Germinal center (tissue), 1 donor: Measurements from ENCODE around the gene TBCEL.

Experiments
- DNase-seq: peaks from one replicate; pipeline ENCODE4 v3.0.0; 2012; ENCODE audit warnings: mixed read lengths, low spot score

TBCEL gene

GRCh38 chr11:121067026-121067425 lies 43.1 kb downstream of the TBCEL start:
- DNase-seq = no peak

GRCh38 chr11:121067453-121067852 lies 43.6 kb downstream of the TBCEL start:
- no peak for DNase-seq

- DNase-seq = no peak
Observed at GRCh38 chr11:121067962-121068647, 44.2 kb downstream of the TBCEL start.

GRCh38 chr11:121068787-121069186 lies 44.9 kb downstream of the TBCEL start:
- no peak for DNase-seq

GRCh38 chr11:121070951-121071845 lies 47.3 kb downstream of the TBCEL start:
- no peak for DNase-seq

- DNase-seq = no peak
Observed at GRCh38 chr11:121071846-121072450, 48.0 kb downstream of the TBCEL start.

GRCh38 chr11:121081321-121081720 lies 57.4 kb downstream of the TBCEL start:
- no peak for DNase-seq

- no peak for DNase-seq
Observed at GRCh38 chr11:121082219-121082618, 58.3 kb downstream of the TBCEL start.

DNA sequence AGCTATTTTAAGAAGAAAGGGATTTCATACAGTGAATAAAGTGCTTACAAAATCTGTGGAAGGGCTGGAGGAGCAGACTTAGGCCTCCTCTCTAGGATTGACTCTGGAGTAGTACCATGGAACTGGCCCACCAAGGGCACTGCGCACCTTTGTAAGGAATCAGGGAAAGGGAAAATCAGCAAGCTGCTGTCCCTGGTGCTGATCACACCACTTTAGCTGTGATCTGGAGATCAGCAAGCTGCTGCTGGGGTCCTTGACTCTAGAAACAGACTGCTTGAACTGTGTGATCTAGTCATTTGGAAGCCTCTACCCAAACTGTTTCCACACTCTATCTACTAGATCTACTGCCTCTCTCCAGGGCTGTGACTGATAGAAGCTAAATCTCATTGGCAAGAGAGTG lies 58.8 kb downstream of the TBCEL start:
- no peak for DNase-seq

DNA sequence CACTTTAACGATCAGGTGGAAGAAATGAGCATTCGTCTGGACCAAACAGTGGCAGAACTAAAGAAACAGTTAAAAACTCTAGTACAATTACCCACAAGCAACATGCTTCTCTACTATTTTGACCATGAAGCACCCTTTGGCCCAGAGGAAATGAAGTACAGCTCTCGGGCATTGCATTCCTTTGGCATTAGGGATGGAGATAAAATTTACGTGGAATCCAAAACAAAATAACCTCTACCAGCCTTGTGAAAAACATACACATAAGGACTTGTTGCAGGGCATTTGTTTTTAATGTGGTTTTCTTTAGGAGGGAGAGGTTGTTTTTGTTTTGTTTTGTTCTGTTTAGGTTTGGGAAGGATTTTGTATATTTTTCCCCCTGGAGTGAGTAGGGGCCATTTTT lies 63.0 kb downstream of the TBCEL start:
- DNase-seq = no peak

- no peak for DNase-seq
Observed at GRCh38 chr11:121089566-121089965, 65.7 kb downstream of the TBCEL start.

- DNase-seq = no peak
Observed at GRCh38 chr11:121090145-121090721, 66.3 kb downstream of the TBCEL start.

- DNase-seq = no peak
Observed at GRCh38 chr11:121091492-121092152, 67.7 kb downstream of the TBCEL start.

GRCh38 chr11:121095561-121095960 lies 71.7 kb downstream of the TBCEL start:
- no peak for DNase-seq

- DNase-seq = no peak
Observed at GRCh38 chr11:121099364-121099763, 75.5 kb downstream of the TBCEL start.

DNA sequence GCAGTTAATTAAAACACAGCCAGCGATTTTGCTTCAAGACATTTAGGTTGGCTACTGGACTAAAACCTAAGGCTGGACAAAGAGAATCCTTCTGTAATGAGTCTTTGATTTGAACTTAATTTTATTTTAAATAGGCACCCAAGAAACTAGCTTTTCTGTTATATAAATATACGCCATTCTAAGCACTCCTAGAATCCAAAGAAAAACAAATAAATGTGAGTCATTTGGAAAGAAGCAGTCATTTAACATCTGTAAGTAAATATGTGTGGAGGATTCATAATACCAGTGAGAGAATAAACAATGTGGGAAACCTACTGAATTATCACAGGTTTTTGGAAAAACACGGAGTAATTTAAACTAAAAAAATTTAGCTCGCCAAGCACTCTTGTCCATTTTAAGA lies 76.0 kb downstream of the TBCEL start:
- no peak for DNase-seq

DNA sequence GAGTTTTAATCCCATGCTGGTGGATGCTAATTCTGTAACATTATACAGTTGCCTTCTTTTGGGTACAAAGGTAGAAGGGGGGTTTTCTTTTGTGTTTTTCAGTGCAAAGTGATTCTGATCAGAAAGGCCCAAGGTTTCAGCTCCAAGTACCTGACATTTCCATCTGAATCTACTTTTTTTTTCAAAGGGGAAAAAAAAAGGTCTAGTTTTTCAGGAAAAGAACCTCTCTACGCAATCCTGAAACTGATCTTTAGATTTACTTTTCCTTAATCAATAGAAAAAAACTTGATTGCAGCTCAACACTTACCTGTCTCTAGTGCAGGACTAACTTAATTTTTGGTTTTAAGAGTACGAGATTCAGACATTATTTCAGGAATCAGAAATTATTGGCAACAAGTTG lies 77.0 kb downstream of the TBCEL start, which contains the start of gene TECTA:
Gene TECTA (plus strand): TSS at position 301 of the 400 bp plus-strand sequence. CDS start 1,423 bp downstream, outside the sequence.
- no peak for DNase-seq

DNA sequence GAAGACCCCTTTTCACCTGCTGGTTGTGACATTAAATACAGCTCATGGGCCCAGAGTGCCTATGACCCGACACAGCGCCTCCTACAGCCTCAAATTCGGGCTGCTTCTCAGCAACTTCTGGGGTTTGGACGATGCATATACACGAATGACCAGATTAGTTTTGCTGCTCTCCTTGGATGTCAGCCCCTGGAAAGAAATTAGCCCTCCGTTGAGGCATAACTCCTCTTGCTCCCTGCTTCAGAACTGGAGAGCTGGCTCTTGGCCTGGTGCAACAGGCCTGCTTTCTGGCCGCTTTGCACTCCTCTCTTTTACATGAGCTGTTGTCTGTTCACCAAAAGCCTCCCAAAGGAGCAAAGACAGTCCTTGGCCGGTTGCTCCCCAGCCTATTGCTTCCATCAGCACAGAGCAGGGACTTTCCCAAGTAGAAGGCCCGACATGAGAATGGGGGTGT lies 80.4 kb downstream of the TBCEL start:
- DNase-seq = no peak

- no peak for DNase-seq
Observed at GRCh38 chr11:121105063-121105480, 81.2 kb downstream of the TBCEL start.

DNA sequence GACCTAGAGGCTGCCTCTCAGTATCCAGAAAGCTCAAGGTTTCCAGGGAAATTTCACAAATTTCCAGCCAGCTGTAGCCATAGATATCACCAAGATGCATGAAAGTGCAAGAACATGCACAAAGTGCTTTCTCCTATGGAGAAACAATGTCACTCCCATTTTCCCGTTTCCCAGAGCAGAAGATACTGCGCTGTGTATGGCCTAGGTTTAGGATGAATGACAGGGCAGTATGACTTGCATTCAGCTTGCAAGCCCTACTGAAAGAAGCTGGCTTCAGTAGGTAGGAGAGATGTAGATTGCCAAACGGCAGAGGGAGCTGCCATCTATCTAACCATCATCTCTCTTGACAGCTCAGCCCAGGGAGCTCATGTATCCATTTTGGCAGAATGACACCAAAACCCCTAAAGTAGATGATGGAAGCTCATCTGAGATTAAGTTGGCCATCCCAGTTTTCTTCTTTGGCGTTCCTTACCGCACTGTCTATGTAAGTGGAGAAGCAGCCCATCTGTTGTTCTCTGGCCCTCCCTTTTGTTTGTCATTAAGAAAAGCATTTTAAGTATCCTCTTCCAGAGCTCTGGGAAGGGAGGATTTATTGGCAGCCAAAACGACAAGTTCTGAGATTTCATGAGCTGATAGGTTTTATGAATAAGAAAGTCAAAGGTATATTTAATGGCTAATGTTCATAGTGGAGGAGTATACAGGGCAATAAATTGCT lies 81.7 kb downstream of the TBCEL start:
- no peak for DNase-seq

DNA sequence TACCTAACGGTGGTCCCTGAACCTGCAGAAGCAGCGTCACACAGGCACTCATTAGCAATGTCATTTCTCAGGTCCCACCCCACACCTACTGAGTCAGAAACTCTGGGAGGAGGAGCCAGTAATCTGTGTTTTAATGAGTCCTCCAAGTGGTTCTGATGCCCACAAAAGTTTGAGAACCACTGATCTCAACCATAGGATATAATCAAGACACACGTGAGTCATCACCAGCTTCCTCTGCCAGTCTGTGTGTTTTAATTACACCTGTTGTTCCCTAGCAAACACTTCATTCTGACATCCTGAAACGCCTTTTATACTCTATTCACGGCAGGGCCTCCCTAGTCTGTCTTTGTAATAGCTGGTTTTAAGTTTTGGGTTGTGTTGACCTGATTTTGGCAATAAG lies 82.9 kb downstream of the TBCEL start:
- no peak for DNase-seq
